ENCODE measurements around the gene TRAPPC14. TPM values are rescaled to one million over a fixed set of nuclear protein-coding genes. Genes with fewer than 3 reads are reported as not detected.

The TRAPPC14 gene
- total and polyA plus RNA-seq, 10 of the 15 experiments (the other 5 are each of a cell fraction or from before 2014, with no cell fraction given), result 0.21 to 24.7 (median 7.5) TPM

- TF ChIP-seq MXI1 (IDR thresholded peaks at IDR 0.05; ENCODE audit: low read depth, low read length) (no peak), ZNF687 (IDR thresholded peaks at IDR 0.05) (no peak), GABPA (IDR thresholded peaks at IDR 0.05; ENCODE audit: low read depth) (no peak), SPI1 (IDR thresholded peaks at IDR 0.05; ENCODE audit: borderline replicate concordance, insufficient read depth, low read depth, low read length) (no peak), ZNF622 (IDR thresholded peaks at IDR 0.05) (no peak), BMI1 (IDR thresholded peaks at IDR 0.05; ENCODE audit: borderline replicate concordance) (no peak), RAD21 (IDR thresholded peaks at IDR 0.05; ENCODE audit: insufficient read depth, low read depth, low read length) (no peak)
Observed at GRCh38 chr7:100163871-100164270, 5.3 kb upstream of the TRAPPC14 start (continued).

- Histone ChIP-seq H3K4me2 (ENCODE audit: control insufficient read depth, insufficient read depth) (no peak overlapping the region), H3K4me3 (no peak overlapping the region), H4K20me1 (ENCODE audit: control insufficient read depth, insufficient read depth) (no peaks in the 10 kb centered on the region), H2AFZ (ENCODE audit: control insufficient read depth, low read depth, low read length) (no peak overlapping the region), H3K27me3 (replicated peaks in 1 of 2; ENCODE audit: control insufficient read depth in 2 of 2, insufficient read depth in 2 of 2, low read length in 1 of 2) (peaks cover 0 to 5% of the 10 kb centered on the region in 2 experiments; a peak in 2 of 4 replicates), H3K27ac (ENCODE audit: control insufficient read depth, insufficient read depth) (no peak overlapping the region), H3K4me1 (ENCODE audit: control insufficient read depth, insufficient read depth, low read length) (peaks cover 15% of the 10 kb centered on the region), H3K9me3 (replicated peaks; ENCODE audit: control insufficient read depth, insufficient read depth, low read length) (no peaks in the 10 kb centered on the region), H3K36me3 (ENCODE audit: control insufficient read depth in 2 of 2, insufficient read depth in 2 of 2, low read length in 1 of 2) (no peaks in the 10 kb centered on the region), H3K79me2 (ENCODE audit: control insufficient read depth, insufficient read depth, low read length) (peaks cover 7% of the 10 kb centered on the region), H3K9ac (ENCODE audit: control insufficient read depth, insufficient read depth, low read length) (no peak overlapping the region)
- RAD21 ChIA-PET (ENCODE audit: unreplicated experiment), result interaction anchor here (0.8 to 1.2 kb wide), 2 partner anchors 30 to 34 kb away, joined by 4 to 6 read pairs; no protein-coding TSS in a partner anchor
- FAIRE-seq, result no peak
- CTCF ChIA-PET, result interaction anchor here (0.7 to 0.9 kb wide), 2 partner anchors 17 to 30 kb away, joined by 3 read pairs; no protein-coding TSS in a partner anchor
- no peak for ATAC-seq
- no TSS peak for BruUV-seq (replicated peaks)
- TF ChIP-seq USF1 (IDR thresholded peaks at IDR 0.05; ENCODE audit: borderline replicate concordance, extremely low read length, insufficient read depth, low read depth, low read length), result peak; percentile 60
- TF ChIP-seq ZNF592 (IDR thresholded peaks at IDR 0.05), result no peak
- TF ChIP-seq CHD1 (IDR thresholded peaks at IDR 0.05; ENCODE audit: low read depth, low read length), result no peak
- TF ChIP-seq ZNF384 (IDR thresholded peaks at IDR 0.05; ENCODE audit: borderline replicate concordance, low read depth, low read length), result peak; percentile 46; the same call in 1 of the 2 replicates
- TF ChIP-seq ETV6 (conservative IDR thresholded peaks at IDR 0.05 in 1 of 2, IDR thresholded peaks at IDR 0.05 in 1 of 2; ENCODE audit: borderline replicate concordance in 1 of 2, low read depth in 1 of 2), result no peak
- no peak for DNase-seq (ENCODE audit: low read depth, low spot score)
- WGBS (ENCODE audit: insufficient coverage, insufficient replicate concordance, low lambda C conversion rate, missing lambda C conversion rate), result 21% methylated on average over 6 of the region's 6 CpGs
- SMC1A ChIA-PET (ENCODE audit: uncharacterized antibody, unreplicated experiment), result interaction anchor here (0.7 kb wide), 1 partner anchor 250 kb away, joined by 4 read pairs; no protein-coding TSS in a partner anchor
- POLR2A ChIA-PET, result interaction anchor here (0.6 to 1.1 kb wide), 4 partner anchors 9 to 222 kb away, joined by 3 to 4 read pairs (median 4); no protein-coding TSS in a partner anchor
- in situ Hi-C loops (cut with MboI), result no loop called here
- intact Hi-C loops (cut with micrococcal nuclease; ENCODE audit: unreplicated experiment), result no loop called here
Observed at GRCh38 chr7:100163006-100163531, 4.5 kb upstream of the TRAPPC14 start.

All from GM12878 (cell line).